ENCODE results near the gene NPEPPS. TPM values are rescaled to one million over a fixed set of nuclear protein-coding genes. Genes with fewer than 3 reads are reported as not detected.

NPEPPS gene
- total and polyA plus RNA-seq, 2 of the 13 experiments (the other 11 are each of a cell fraction or from before 2014, with no cell fraction given) = 53.5 to 127 TPM

- CTCF ChIA-PET (ENCODE audit: low intra/inter-chr PET ratio, low total read pairs) = interaction anchor here (0.9 to 1.4 kb wide), 2 partner anchors 78 to 138 kb away, joined by 4 to 8 read pairs; no protein-coding TSS in a partner anchor
- peaks cover 19% of the 10 kb centered on the region for H4K20me1 ChIP-seq (ENCODE audit: insufficient read depth, low read length)
- H3K4me3 ChIP-seq (replicated peaks in 1 of 3; ENCODE audit: insufficient read depth in 1 of 3, low read depth in 2 of 3, low read length in 3 of 3) = no peak overlapping the region
- H3K4me2 ChIP-seq (ENCODE audit: low read depth, low read length) = no peak overlapping the region
- WGBS (ENCODE audit: low lambda C conversion rate) = 76% methylated on average over 6 of the region's 6 CpGs
- H3K9me3 ChIP-seq (ENCODE audit: low read length) = no peaks in the 10 kb centered on the region
- peak; percentile 63 for DNase-seq (ENCODE audit: low spot score)
- ATAC-seq = peak; percentile 86
- no peaks in the 10 kb centered on the region for H3K79me2 ChIP-seq (ENCODE audit: insufficient read depth, low read length)
- no peak overlapping the region for H3K9ac ChIP-seq (ENCODE audit: insufficient read depth, low read depth, low read length)
- H3K27me3 ChIP-seq (ENCODE audit: control insufficient read depth in 1 of 2, insufficient read depth in 2 of 2, low read length in 2 of 2) = no peaks in the 10 kb centered on the region
- H3K4me1 ChIP-seq (ENCODE audit: insufficient read depth, low read length) = no peaks in the 10 kb centered on the region
- in situ Hi-C loops (cut with HindIII; ENCODE audit: extremely low pct_ligation_motif_present, low pct_unique_long_range_greater_than_20kb) (no loop called here), intact Hi-C loops (cut with micrococcal nuclease; ENCODE audit: unreplicated experiment) (loop anchor here (1.0 to 2.0 kb wide), 3 partner anchors 13 to 78 kb away; no protein-coding TSS in a partner anchor)
- H3K27ac ChIP-seq (ENCODE audit: extremely low read length, insufficient read depth, low read length) = no peak overlapping the region
- peaks cover 45 to 91% of the 10 kb centered on the region in 2 experiments for H3K36me3 ChIP-seq (replicated peaks in 1 of 2; ENCODE audit: control insufficient read depth in 1 of 2, insufficient read depth in 2 of 2, low read length in 2 of 2)
- POLR2A ChIA-PET = interaction anchor here (1.0 to 6.9 kb wide), 3 partner anchors 9 to 18 kb away, joined by 3 to 59 read pairs (median 3); partner anchors contain the start of gene KPNB1
- BruUV-seq (replicated peaks) = no TSS peak
- H2AFZ ChIP-seq (ENCODE audit: low read length) = no peak overlapping the region
- FAIRE-seq = peak; percentile 42
- no peak for TF ChIP-seq SNRNP70 (IDR thresholded peaks at IDR 0.05; ENCODE audit: low read depth, low read length)
- TF ChIP-seq, protein P1, sequence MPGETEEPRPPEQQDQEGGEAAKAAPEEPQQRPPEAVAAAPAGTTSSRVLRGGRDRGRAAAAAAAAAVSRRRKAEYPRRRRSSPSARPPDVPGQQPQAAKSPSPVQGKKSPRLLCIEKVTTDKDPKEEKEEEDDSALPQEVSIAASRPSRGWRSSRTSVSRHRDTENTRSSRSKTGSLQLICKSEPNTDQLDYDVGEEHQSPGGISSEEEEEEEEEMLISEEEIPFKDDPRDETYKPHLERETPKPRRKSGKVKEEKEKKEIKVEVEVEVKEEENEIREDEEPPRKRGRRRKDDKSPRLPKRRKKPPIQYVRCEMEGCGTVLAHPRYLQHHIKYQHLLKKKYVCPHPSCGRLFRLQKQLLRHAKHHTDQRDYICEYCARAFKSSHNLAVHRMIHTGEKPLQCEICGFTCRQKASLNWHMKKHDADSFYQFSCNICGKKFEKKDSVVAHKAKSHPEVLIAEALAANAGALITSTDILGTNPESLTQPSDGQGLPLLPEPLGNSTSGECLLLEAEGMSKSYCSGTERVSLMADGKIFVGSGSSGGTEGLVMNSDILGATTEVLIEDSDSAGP (CRISPR knock-in tag; IDR thresholded peaks at IDR 0.05; ENCODE audit: borderline replicate concordance) = no peak
- TF ChIP-seq ZNF547 (CRISPR knock-in tag; IDR thresholded peaks at IDR 0.05) = no peak
- TF ChIP-seq REXO4 (CRISPR knock-in tag; IDR thresholded peaks at IDR 0.05; ENCODE audit: borderline replicate concordance) = no peak
- no peak for TF ChIP-seq JUN (CRISPR knock-in tag; IDR thresholded peaks at IDR 0.05)
- no peak for TF ChIP-seq CREB1 (IDR thresholded peaks at IDR 0.05)
- no peak for TF ChIP-seq CREB1 (CRISPR knock-in tag; IDR thresholded peaks at IDR 0.05)
- no peak for TF ChIP-seq ZBTB10 (CRISPR knock-in tag; IDR thresholded peaks at IDR 0.05; ENCODE audit: borderline replicate concordance)
- no peak for TF ChIP-seq ZNF260 (CRISPR knock-in tag; IDR thresholded peaks at IDR 0.05; ENCODE audit: borderline replicate concordance, low read depth)
- TF ChIP-seq IRF2 (CRISPR knock-in tag; IDR thresholded peaks at IDR 0.05) = no peak
- 0 out of 2 replicates have a peak, but pooled peaks have one; percentile 14 for TF ChIP-seq POLR2AphosphoS5 (IDR thresholded peaks at IDR 0.05; ENCODE audit: low read depth, low read length)
- no peak for TF ChIP-seq SP140L (CRISPR knock-in tag; IDR thresholded peaks at IDR 0.05; ENCODE audit: borderline replicate concordance)
- TF ChIP-seq SMC3 (IDR thresholded peaks at IDR 0.05; ENCODE audit: low read length) = peak; percentile 72
- TF ChIP-seq ARID3A (IDR thresholded peaks at IDR 0.05; ENCODE audit: low read depth, low read length) = peak; percentile 59; the same call in 1 of the 2 replicates
- no peak for TF ChIP-seq NR3C1 (CRISPR knock-in tag; IDR thresholded peaks at IDR 0.05)
- TF ChIP-seq POLR2G (IDR thresholded peaks at IDR 0.05; ENCODE audit: low read depth, low read length) = peak; percentile 51; the same call in 1 of the 2 replicates
- TF ChIP-seq EED (CRISPR knock-in tag; IDR thresholded peaks at IDR 0.05) = no peak
- TF ChIP-seq ZZZ3 (CRISPR knock-in tag; IDR thresholded peaks at IDR 0.05; ENCODE audit: borderline replicate concordance) = no peak
These were observed 133.2 kb downstream of the NPEPPS start for GRCh38 chr17:47663912-47664623.
